GM18861 (cell line): ENCODE results near the gene GNAT3.

Experiments
- ATAC-seq: cut with Tn5 transposase; IDR thresholded peaks from one replicate; pipeline ENCODE4 v1.9.1; 2021; ENCODE audit not compliant: unreplicated experiment

Gene GNAT3

DNA sequence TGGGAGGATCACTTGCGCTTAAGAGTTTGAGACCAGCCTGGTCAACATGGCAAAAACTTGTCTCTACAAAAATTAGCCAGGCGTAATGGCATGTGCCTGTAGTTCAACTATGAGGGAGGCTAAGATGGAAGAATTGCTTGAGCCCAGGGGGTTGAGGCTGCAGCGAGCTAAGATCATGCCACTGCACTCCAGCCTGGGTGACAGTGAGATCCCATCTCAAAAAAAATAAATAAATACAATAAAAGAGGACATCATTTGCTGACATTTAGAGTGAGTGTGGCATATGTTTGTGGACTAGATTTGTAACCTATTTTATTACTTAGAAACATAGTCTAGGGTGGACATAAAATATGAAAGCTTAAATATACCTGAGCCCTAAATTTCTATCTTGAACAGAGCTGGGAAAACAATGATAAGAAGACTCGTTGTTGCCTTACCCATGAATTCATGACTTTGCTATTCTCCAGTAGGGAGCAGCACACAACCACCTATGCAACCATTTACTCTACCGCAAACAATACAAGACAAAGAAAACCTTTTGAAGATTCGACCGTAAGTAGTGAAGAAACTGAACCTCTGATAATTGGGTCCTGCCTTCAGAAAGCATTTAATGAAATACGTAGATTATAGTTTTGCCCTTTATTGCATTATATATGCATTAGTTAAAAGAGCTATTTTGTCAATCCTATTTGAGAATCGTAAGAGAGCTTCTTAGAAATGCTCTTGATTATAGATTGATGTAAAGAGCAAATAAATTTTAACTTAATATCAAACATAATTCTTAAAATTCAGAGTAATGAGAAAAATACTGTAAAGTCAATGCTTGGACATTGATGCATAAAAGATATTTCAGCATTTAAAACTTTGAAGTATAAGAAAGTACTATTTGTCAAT, 83.5 kb downstream of the GNAT3 start:
- ATAC-seq = no peak

DNA sequence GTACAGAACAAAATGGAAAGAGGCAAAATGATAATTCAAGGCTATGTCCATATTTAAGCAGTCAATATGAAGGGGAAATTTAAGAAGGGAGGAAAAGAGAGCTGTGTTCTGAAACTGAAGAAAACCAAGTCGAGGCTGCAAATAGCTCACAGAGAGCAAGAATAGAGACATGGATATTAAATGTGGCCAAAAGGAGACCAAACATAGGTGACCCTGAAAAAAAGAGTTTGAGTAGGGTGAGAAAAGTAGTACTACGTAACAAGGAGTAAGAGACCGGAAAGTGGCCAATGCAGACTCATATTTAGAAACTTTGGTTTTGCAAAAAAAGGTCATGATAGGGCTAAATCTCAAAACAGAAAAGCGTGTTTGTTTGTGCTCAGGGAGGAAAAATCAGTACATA, 84.6 kb downstream of the GNAT3 start:
- no peak for ATAC-seq

DNA sequence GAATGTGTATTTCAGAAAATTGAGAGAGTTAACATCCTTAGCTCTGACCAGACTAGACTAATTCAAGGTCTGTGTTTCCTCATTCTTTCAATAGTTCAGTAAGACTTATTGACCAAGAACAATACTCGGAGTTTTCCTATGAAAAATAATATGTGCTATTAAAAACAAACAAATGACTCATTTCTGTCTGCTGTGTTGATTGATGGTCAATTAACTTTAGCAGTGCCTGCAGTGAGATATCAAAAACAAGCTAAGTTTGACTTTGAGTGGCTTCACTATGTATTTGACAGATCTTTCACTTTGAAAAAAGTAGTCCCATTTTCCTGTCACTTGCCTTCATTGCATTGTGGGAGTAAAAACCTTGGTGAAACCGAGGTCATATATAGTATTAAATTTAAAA, 91.0 kb downstream of the GNAT3 start:
- no peak for ATAC-seq

DNA sequence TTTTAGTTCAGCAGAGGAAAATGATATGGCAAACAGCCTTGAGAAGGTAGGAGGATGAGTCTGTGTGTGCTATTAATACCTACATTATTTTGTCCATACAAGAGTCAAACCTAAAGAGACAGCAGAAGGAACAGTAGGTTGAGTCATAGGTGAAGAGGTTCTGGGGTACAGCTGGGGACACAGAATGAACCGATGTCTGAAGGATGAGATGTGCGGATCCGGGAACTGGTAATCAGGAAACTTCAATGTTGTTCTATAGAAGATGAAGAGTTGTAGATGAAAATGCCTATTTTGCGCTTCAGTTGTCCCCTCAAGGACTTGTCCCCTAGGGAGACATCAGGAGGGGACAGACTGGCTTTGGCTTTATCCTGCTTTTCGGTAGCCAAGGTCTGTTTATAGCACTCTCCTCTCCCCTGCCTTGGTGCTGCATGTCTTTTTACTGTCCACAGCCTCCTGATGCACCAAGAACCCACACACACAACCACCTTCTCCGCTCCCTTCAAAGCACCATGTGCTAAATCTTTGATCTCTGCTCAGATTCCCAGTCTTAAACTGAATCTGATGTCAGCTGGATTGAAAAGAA, 94.6 kb downstream of the GNAT3 start:
- ATAC-seq = no peak

DNA sequence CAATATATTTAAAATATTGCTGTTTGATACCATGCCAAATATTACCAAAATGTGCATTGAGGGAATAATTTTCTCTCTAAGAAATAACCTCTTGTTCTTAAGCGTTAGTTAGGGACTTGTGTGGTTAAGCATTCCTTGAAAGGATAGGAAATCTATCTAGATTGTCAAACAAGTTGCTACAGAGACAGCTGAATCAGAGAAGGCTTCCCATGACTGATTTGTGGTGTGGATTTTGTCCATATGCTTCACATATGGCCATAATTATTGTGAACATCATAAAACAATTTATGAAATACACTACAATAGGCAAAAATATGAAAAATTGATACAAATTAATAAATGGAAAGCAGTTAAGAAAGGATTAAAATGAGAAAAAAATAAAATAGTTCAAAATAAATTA, 96.3 kb downstream of the GNAT3 start:
- no peak for ATAC-seq

DNA sequence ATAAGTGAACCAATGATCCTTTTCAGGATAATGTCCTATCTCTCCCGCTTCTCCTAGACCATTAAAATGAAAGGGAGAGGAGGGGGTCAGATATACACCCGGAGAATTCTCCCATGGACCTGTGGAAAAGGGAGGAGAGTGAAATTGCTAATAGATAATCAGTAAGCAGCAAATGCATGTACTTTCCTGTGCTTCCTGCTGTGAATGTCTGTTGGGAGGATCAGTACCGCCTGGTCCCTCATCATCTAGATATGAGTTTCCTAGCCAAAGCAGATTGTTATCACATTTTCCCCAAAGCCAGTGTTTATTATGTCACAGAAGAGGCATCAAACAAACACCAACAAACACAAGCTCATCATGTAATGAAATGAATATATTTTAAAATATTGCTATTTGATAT, 96.8 kb downstream of the GNAT3 start:
- ATAC-seq = no peak

DNA sequence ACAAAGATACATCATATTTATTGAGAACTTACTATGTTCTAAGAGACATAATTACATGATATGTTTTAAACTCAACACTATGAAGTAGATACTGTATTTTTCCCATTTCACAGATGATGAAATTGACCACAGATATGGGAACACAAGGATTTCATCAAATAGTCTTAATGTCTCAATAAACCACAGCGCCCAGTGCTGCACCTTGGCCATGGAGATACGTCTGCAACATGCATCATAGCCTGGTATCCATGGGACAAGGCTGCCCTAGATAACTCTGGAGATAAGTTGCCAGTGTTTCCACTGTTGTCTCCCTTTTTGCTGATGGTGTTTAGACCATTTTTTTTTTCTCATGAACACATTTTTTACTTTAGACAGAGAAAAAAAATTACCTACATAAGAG, 97.5 kb downstream of the GNAT3 start:
- ATAC-seq = no peak

DNA sequence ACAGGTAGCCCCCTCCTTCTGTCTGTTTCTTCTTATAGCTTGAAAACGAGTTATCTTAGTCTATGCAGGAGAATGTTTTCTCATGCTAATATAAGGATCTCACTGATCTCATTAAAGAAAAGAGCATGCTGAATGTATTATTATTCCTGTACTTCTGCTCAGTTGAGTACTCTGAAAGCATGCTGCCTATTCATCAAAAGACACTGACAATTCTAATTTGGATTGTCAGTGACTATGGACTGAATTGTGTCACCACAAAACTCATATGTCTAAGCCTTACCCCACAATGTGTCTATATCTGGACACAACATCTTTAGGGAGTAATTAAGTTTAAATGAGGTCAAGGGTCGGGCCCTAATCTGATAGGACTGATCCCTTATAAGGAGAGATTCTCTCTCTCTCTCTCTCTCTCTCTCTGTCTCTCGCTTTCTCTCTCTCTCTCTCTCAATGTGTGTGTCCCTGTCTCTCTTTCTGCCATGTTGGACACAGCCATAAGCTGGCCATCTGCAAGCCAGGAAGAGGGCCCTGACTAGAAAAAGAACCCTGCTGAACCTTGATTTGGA, 98.4 kb downstream of the GNAT3 start:
- no peak for ATAC-seq

DNA sequence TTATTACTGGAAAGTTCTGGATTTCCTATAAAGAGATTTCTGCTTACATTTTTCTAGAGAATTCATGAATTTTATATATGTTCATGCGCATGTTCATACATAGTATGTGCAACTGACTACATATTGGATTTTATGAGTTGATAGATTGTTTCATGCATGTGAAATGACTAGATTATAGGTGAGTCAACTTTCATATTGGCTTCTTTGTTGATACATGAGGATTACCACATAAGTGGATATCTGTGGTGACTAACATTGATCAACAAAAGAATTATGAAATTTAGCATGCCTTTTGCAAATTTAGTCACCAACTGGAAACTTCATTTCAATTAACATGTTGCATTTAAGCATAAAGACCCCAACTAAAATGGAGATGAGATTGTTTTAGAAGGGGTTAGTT, 99.0 kb downstream of the GNAT3 start:
- ATAC-seq = no peak

DNA sequence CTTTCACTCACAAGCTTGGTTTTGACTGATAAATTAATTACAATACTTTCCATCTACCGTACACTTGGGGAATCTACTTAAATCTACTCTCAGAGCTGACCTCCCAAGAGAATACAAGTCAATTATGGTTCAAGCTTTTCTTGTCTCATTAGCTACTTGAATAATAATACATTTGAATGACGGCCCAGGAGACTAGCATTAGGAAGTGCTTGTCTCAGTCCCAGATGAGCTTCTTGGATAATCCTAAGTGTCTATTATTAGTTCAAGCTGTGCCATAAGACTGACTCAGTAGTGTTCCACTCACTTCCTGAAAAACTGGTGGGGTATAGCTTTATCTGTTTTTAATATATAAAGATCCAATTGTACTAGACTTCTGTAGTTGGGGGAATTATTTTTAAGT, 100.2 kb downstream of the GNAT3 start:
- ATAC-seq = no peak

DNA sequence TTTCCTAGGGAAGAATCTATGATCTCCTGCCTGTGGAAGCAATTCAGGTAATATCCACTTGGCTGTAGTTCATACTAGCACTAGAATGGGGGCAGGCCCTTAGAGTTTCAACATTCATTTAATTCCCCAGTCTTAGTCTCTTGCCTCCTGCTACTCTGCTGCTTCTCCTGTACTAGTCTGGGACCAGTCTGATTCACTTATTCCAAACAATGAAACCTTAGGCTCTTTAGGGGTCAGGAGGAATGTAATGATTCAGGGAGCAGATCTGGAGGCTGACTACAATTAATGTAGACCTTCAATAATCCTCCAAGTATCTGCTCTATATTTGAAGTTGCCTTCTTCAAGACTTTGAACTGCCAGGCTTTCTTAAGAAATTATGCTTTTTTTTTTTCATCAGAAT, 101.8 kb downstream of the GNAT3 start:
- ATAC-seq = no peak
